HG02981 (cell line): Measurements from ENCODE around the gene AFG3L2.
"Not testable (repeated sequence)": the region's sequence is repeated elsewhere in the genome, so short reads cannot be mapped to it uniquely, and the experiment has no call there.

Source experiments
- ATAC-seq: cut with Tn5 transposase; IDR thresholded peaks from one replicate; pipeline ENCODE4 v1.9.1; 2021; ENCODE audit warnings: mild to moderate bottlenecking, moderate library complexity; ENCODE audit not compliant: unreplicated experiment

Gene AFG3L2

GRCh38 chr18:12397793-12398192, 20.8 kb upstream of the AFG3L2 start:
- ATAC-seq, result no peak

- ATAC-seq, result no peak
Measured at GRCh38 chr18:12397254-12397653, 20.2 kb upstream of the AFG3L2 start.

GRCh38 chr18:12394428-12394827, 17.4 kb upstream of the AFG3L2 start:
- no peak for ATAC-seq

DNA sequence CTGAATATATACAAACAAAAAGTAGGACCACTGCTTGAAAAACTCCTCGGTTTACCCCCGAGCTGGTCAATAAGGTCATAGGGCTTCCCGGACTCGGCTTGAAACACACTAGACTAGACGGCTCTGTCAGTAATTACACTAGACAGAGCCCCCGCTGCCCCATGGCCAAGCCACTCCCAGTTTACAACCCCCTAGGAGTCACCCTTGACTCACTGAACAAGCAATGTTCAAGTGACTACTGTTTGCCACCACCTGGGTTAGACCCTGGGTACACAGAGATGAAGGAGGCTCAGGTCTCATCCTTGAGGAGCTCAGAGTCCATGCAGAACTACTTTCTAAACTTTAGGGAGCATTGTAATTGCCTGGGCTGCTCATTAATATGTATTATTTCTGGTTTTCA, 17.0 kb upstream of the AFG3L2 start:
- ATAC-seq, result no peak

GRCh38 chr18:12393510-12393909, 16.5 kb upstream of the AFG3L2 start:
- ATAC-seq, result no peak

GRCh38 chr18:12391487-12392165, 14.6 kb upstream of the AFG3L2 start:
- ATAC-seq, result no peak

GRCh38 chr18:12388442-12388841, 11.4 kb upstream of the AFG3L2 start:
- ATAC-seq, result no peak

GRCh38 chr18:12384261-12384660, 7.2 kb upstream of the AFG3L2 start:
- ATAC-seq, result no peak

GRCh38 chr18:12383759-12384158, 6.7 kb upstream of the AFG3L2 start:
- not testable (repeated sequence) for ATAC-seq

- not testable (repeated sequence) for ATAC-seq
Measured at GRCh38 chr18:12382221-12382814, 5.3 kb upstream of the AFG3L2 start.

DNA sequence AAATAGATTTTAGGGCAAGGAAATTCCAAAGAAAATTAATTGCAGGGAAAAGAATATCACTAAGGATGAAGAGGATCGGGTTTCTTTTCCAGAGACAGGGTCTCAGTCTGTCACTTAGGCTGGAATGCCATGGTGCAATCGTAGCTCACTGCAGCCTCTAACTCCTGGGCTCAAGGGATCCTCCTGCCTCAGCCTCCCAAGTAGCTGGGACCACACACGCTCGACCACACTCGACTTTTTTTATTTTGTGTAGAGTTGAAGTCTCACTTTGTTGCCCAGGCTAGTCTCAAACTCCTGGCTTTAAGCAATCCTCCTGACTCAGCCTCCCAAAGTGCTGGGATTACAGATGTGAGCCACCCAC, 1.2 kb upstream of the AFG3L2 start:
- ATAC-seq, result not testable (repeated sequence)

DNA sequence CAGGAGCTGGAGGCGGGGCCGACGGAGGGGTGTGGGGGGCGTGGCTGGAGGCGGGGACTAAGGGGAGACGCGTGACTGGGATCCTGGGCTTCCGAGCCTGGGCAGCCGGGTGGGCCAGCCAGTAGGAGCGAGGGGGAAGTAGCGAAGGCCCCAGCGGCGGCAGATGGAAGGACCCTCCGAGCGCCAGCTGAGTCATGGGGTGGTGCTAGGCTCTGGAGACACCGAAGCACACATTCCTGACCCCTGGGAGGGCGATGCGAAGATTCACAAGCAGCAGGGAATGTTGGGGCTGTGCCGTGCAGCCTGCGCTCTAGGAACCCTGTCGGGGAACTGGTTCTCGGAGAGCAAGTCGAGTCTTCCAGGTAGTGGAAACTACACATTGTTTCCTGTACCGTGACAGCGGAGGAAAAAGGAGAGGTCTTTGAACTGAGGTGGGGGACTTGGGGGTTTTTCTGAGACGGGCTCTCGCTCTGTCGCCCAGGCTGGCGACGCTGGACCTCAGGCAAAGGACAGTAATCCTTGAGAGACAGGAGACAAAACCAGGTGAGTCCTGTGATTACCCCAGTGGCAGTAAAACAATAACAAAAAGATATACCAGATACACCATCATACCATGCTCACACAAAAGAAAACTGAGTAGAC, 650 bp upstream of the AFG3L2 start:
- peak; percentile 63 for ATAC-seq

DNA sequence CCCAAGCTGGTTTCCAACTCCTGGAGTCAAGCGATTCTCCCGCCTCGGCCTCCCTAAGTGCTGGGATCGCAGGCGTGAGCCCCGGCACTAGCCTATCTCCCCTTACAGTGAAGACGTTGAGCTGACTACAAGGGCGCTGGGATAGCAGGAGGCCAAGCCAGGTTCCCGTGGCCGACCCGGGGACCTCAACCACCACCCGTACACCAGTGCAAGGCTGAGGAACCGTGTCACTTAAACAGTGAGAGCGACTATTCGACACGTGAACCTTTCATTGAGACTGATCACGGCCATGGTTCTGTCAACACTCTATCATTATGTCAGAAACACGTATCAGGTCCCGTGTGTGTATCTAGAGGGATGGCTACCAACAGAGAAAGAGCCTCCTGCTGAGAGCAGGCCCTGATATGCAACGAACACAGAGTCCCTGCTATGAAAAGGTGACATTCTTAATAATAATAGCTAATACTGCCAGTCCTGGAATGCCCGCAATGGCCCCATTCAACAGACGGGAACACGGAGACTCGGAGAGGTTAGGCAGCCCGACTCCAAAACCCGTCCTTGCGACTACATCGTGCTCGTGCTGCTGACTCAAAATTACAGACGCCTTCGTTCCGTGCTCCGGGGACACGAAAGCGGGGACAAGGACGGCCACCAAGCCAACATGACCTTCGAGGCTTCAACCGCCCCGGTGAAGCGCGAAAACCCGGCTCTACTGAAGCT, 833 bp downstream of the AFG3L2 start:
- ATAC-seq, result no peak

GRCh38 chr18:12374401-12374800, 2.6 kb downstream of the AFG3L2 start:
- ATAC-seq, result no peak

GRCh38 chr18:12373771-12374116, 3.3 kb downstream of the AFG3L2 start:
- no peak for ATAC-seq

GRCh38 chr18:12373116-12373770, 3.8 kb downstream of the AFG3L2 start:
- ATAC-seq, result no peak

DNA sequence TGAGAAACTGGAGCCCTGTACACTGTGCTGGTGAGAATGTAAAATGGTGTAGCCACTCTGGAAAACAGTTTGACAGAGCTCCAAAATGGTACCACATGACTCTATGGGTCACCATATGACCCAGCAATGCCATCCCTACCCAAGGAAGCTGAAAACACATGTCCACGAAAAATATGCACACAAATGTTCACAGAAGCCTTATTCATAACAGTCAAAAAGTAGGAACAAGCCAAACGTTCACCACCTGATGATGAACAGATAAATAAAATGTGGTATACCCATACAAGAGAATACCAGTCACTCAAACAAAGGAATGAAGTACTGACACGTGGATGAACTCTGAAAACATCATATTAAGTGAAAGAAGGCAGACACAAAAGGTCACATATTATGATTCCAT, 4.6 kb downstream of the AFG3L2 start:
- no peak for ATAC-seq

GRCh38 chr18:12371590-12371989, 5.4 kb downstream of the AFG3L2 start:
- ATAC-seq, result no peak

DNA sequence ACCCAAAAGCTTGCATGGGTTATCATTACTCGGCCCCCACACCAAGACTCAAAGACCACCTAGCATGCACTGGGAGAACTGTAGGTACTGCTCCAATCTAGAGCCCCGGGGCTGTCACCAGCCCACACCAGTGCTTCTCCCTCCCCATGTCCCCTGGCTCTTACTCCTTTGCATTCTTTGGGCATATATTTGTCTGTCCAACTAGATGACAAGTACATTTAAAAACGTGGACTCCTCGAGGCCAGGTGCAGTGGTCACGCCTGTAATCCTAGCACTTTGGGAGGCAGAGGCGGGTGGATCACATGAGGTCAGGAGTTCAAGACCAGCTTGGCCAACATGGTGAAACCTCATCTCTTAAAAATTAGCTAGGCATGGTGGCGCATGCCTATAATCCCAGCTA, 7.8 kb downstream of the AFG3L2 start:
- ATAC-seq, result no peak

GRCh38 chr18:12366784-12367183, 10.2 kb downstream of the AFG3L2 start:
- no peak for ATAC-seq

DNA sequence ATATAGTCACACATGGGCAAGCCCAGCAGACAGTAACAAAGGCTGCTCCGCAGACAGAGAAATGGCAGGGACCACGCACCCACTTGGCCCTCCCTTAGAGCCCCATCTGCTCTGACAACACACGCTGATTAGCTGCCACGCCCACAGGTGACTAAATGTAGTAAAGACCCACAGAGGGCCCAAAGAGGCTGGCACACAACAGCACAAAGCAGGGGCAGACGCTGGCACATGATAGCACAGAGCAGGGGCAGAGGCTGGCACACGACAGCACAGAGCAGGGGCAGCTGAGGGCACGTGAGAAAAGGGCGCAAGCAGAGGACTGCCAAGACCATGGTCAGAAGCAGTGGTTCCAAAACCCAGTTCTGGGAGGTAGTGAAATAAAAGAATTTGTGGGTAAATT, 10.6 kb downstream of the AFG3L2 start:
- ATAC-seq, result no peak
